ENCODE data around the gene OR6Y1. TPM values are rescaled to one million over a fixed set of nuclear protein-coding genes. Genes with fewer than 3 reads are reported as not detected.

OR6Y1 gene
- total RNA-seq, 1 donor from 2014 or later = not detected

- CTCF ChIA-PET = no interaction called here
- no peak for ATAC-seq (ENCODE audit: low read depth)
Measured at GRCh38 chr1:158509471-158510156, 44.6 kb downstream of the OR6Y1 start.

GRCh38 chr1:158507511-158507910, 46.7 kb downstream of the OR6Y1 start:
- CTCF ChIA-PET = interaction anchor here (1.0 to 1.8 kb wide), 2 partner anchors 491 to 569 kb away, joined by 7 to 9 read pairs; partner anchors contain the start of gene AIM2
- ATAC-seq (ENCODE audit: low read depth) = no peak
- TF ChIP-seq CTCF (IDR thresholded peaks at IDR 0.05) = no peak
- H3K27ac Mint-ChIP-seq = no peak overlapping the region
- H3K4me1 Mint-ChIP-seq = no peaks in the 10 kb centered on the region
- H3K36me3 Mint-ChIP-seq (ENCODE audit: low read depth) = no peaks in the 10 kb centered on the region
- no peak overlapping the region for H3K4me3 Mint-ChIP-seq
- peaks cover 18% of the 10 kb centered on the region for H3K27me3 Mint-ChIP-seq
- intact Hi-C loops (cut with micrococcal nuclease) = no loop called here
- peaks cover 4% of the 10 kb centered on the region for H3K9me3 Mint-ChIP-seq
- POLR2A ChIA-PET = no interaction called here
- no peak for DNase-seq

More at GRCh38 chr1:158509471-158510156, 44.6 kb downstream of the OR6Y1 start:
- Mint-ChIP-seq H3K4me3 (no peak overlapping the region), H3K27me3 (peaks cover 18% of the 10 kb centered on the region), H3K27ac (no peak overlapping the region), H3K4me1 (no peaks in the 10 kb centered on the region), H3K36me3 (ENCODE audit: low read depth) (no peaks in the 10 kb centered on the region), H3K9me3 (peaks cover 2% of the 10 kb centered on the region)
- POLR2A ChIA-PET = no interaction called here
- intact Hi-C loops (cut with micrococcal nuclease) = no loop called here
- TF ChIP-seq CTCF (IDR thresholded peaks at IDR 0.05) = no peak
- no peak for DNase-seq

GRCh38 chr1:158506369-158506987, 47.7 kb downstream of the OR6Y1 start:
- TF ChIP-seq CTCF (IDR thresholded peaks at IDR 0.05) = no peak
- no peak overlapping the region for H3K27ac Mint-ChIP-seq
- H3K4me3 Mint-ChIP-seq = no peak overlapping the region
- H3K36me3 Mint-ChIP-seq (ENCODE audit: low read depth) = no peaks in the 10 kb centered on the region
- peaks cover 18% of the 10 kb centered on the region for H3K27me3 Mint-ChIP-seq
- DNase-seq (no peak), ATAC-seq (ENCODE audit: low read depth) (peak; percentile 56)
- peaks cover 9% of the 10 kb centered on the region for H3K9me3 Mint-ChIP-seq
- intact Hi-C loops (cut with micrococcal nuclease) = loop anchor here (1.0 kb wide), 3 partner anchors 492 to 583 kb away; no protein-coding TSS in a partner anchor
- no peaks in the 10 kb centered on the region for H3K4me1 Mint-ChIP-seq
- ChIA-PET POLR2A (no interaction called here), CTCF (interaction anchor here (0.7 to 2.8 kb wide), 8 partner anchors 9 to 583 kb away, joined by 3 to 15 read pairs (median 6); partner anchors contain the start of gene AIM2)

- DNase-seq (no peak), ATAC-seq (ENCODE audit: low read depth) (no peak)
- TF ChIP-seq CTCF (IDR thresholded peaks at IDR 0.05) = no peak
- H3K27me3 Mint-ChIP-seq = peaks cover 7% of the 10 kb centered on the region
- H3K4me3 Mint-ChIP-seq = no peak overlapping the region
- POLR2A ChIA-PET = no interaction called here
- no peaks in the 10 kb centered on the region for H3K36me3 Mint-ChIP-seq (ENCODE audit: low read depth)
- CTCF ChIA-PET = interaction anchor here (0.6 to 1.5 kb wide), 12 partner anchors 10 to 504 kb away, joined by 3 to 25 read pairs (median 3); no protein-coding TSS in a partner anchor
- H3K9me3 Mint-ChIP-seq = no peaks in the 10 kb centered on the region
- intact Hi-C loops (cut with micrococcal nuclease) = loop anchor here (1.0 to 10.0 kb wide), 5 partner anchors 162 to 533 kb away; partner anchors contain the start of gene CD1B
- H3K27ac Mint-ChIP-seq = no peak overlapping the region
- H3K4me1 Mint-ChIP-seq = no peaks in the 10 kb centered on the region
Measured at GRCh38 chr1:158496374-158496773, 57.8 kb downstream of the OR6Y1 start.

- intact Hi-C loops (cut with micrococcal nuclease) = loop anchor here (10.0 kb wide), 2 partner anchors 160 to 380 kb away; partner anchors contain the start of gene CD1B
- DNase-seq = no peak
- Mint-ChIP-seq H3K36me3 (ENCODE audit: low read depth) (no peaks in the 10 kb centered on the region), H3K4me1 (no peaks in the 10 kb centered on the region), H3K4me3 (no peak overlapping the region), H3K9me3 (no peaks in the 10 kb centered on the region), H3K27me3 (no peaks in the 10 kb centered on the region), H3K27ac (no peak overlapping the region)
- ATAC-seq (ENCODE audit: low read depth) = no peak
- ChIA-PET CTCF (interaction anchor here (1.3 kb wide), 1 partner anchor 291 kb away, joined by 5 read pairs; no protein-coding TSS in a partner anchor), POLR2A (no interaction called here)
- no peak for TF ChIP-seq CTCF (IDR thresholded peaks at IDR 0.05)
Measured at GRCh38 chr1:158494796-158495195, 59.4 kb downstream of the OR6Y1 start.
